ENCODE results near the gene FRYL.

- TF ChIP-seq CTCF (IDR thresholded peaks at IDR 0.05; ENCODE audit: insufficient read depth, low read length, poor library complexity, severe bottlenecking) = no peak
- TF ChIP-seq EZH2phosphoT487 (conservative IDR thresholded peaks at IDR 0.05; ENCODE audit: low read length) = no peak
Observed at GRCh38 chr4:48673537-48673936, 106.5 kb downstream of the FRYL start.

Measured in SU-DHL-6 (cell line).